ENCODE measurements around the gene BACH2. TPM values are rescaled to one million over a fixed set of nuclear protein-coding genes. Genes with fewer than 3 reads are reported as not detected.

Gene BACH2
- total RNA-seq, 1 experiment from 2014 or later, result 3.3 TPM

DNA sequence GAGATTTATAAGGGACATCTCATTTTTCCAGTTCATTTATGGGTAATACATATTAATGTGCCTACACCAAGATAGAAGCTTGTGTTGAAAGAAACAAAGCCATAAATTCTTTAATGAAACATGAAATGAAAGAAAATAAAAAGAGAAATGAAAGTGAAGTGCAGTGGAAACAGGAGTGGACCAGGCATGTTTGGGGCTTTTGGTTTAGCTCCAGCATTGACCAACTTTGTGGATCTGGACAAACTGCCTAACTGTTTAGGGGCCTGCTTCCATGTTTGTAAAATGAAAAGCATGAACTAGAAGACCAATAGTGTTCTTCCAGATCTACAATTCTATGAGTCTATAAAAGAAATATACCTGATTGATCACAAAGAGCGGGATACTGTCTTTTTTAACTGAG, 277.4 kb downstream of the BACH2 start:
- Histone ChIP-seq H4K20me1 (ENCODE audit: insufficient read depth) (no peaks in the 10 kb centered on the region), H3K4me2 (ENCODE audit: low read length) (no peak overlapping the region), H3K79me2 (ENCODE audit: insufficient read depth, low read length) (no peaks in the 10 kb centered on the region), H3K27ac (ENCODE audit: low read depth, low read length) (no peak overlapping the region), H3K4me3 (replicated peaks in 1 of 2; ENCODE audit: low read depth in 1 of 2, low read length in 2 of 2) (no peak overlapping the region), H2AFZ (ENCODE audit: low read depth, low read length, poor library complexity, severe bottlenecking) (no peak overlapping the region), H3K36me3 (ENCODE audit: control insufficient read depth in 1 of 2, insufficient read depth in 2 of 2, low read length in 2 of 2) (no peaks in the 10 kb centered on the region), H3K9me2 (ENCODE audit: insufficient read depth) (no peaks in the 10 kb centered on the region), H3K27me3 (ENCODE audit: insufficient read depth, low read length) (no peaks in the 10 kb centered on the region), H3K4me1 (ENCODE audit: control insufficient read depth in 1 of 2, insufficient read depth in 2 of 2, low read length in 2 of 2) (no peaks in the 10 kb centered on the region), H3K9me3 (ENCODE audit: control insufficient read depth in 1 of 2, insufficient read depth in 1 of 2, low read depth in 1 of 2, low read length in 2 of 2) (no peaks in the 10 kb centered on the region), H3K9ac (ENCODE audit: low read length) (no peak overlapping the region)
- intact Hi-C loops (cut with micrococcal nuclease), result no loop called here
- TF ChIP-seq SRF (IDR thresholded peaks at IDR 0.05; ENCODE audit: low read depth) (no peak), JUND (IDR thresholded peaks at IDR 0.05) (no peak), ELF1 (IDR thresholded peaks at IDR 0.05; ENCODE audit: borderline replicate concordance, low read depth) (no peak), POLR2A (IDR thresholded peaks at IDR 0.05; ENCODE audit: borderline replicate concordance, extremely low read depth, insufficient read depth, insufficient read length) (no peak), SIN3A (IDR thresholded peaks at IDR 0.05; ENCODE audit: low read depth) (no peak), ZFX (IDR thresholded peaks at IDR 0.05) (no peak), ZNF274 (IDR thresholded peaks at IDR 0.05; ENCODE audit: low read depth, low read length) (no peak), SP1 (IDR thresholded peaks at IDR 0.05; ENCODE audit: low read depth) (no peak), MAX (IDR thresholded peaks at IDR 0.05) (no peak), REST (IDR thresholded peaks at IDR 0.05; ENCODE audit: low read depth) (no peak), CTCF (IDR thresholded peaks at IDR 0.05 in 2 of 3, conservative IDR thresholded peaks at IDR 0.05 in 1 of 3; ENCODE audit: borderline replicate concordance in 1 of 3, insufficient read depth in 1 of 3, low read depth in 2 of 3, low read length in 2 of 3) (no peak)
- TF ChIP-seq, protein P1, sequence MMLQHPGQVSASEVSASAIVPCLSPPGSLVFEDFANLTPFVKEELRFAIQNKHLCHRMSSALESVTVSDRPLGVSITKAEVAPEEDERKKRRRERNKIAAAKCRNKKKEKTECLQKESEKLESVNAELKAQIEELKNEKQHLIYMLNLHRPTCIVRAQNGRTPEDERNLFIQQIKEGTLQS (IDR thresholded peaks at IDR 0.05), result no peak
- CTCF ChIA-PET, result no interaction called here
- POLR2A ChIA-PET, result interaction anchor here (0.6 kb wide), 1 partner anchor 20 kb away, joined by 3 read pairs; no protein-coding TSS in a partner anchor
- DNase-seq (ENCODE audit: low read depth, low spot score), result no peak
- no peak for ATAC-seq
- no TSS peak for BruUV-seq (replicated peaks)
- RAD21 ChIA-PET (ENCODE audit: low non-redundant PET in 1 of 2, low total read pairs in 2 of 2, uncharacterized antibody in 2 of 2, unreplicated experiment in 2 of 2), result no interaction called here

Measured in HCT116 (cell line).